HEK293 (cell line): ENCODE data around the gene PRMT7.

Experiments
- CTCF ChIP-seq: fragments of 450-650 bp; formaldehyde crosslinking; IDR thresholded peaks from 2 replicates; pipeline ENCODE4 v1.5.1; 2016; ENCODE audit warnings: missing biosample characterization, missing genetic modification characterization
- SP2 ChIP-seq: fragments of 450-650 bp; formaldehyde crosslinking; IDR thresholded peaks from 2 replicates; pipeline ENCODE4 v1.5.1; 2016; ENCODE audit warnings: missing biosample characterization, missing genetic modification characterization
- ZFP3 ChIP-seq: fragments of 450-650 bp; formaldehyde crosslinking; IDR thresholded peaks from 2 replicates; pipeline ENCODE4 v1.5.1; 2016; ENCODE audit warnings: low read depth, missing biosample characterization, missing genetic modification characterization
- ZNF24 ChIP-seq: fragments of 450-650 bp; formaldehyde crosslinking; IDR thresholded peaks from 2 replicates; pipeline ENCODE4 v1.5.1; 2016; ENCODE audit warnings: missing biosample characterization, missing genetic modification characterization
- ZNF302 ChIP-seq: fragments of 450-650 bp; formaldehyde crosslinking; IDR thresholded peaks from 2 replicates; pipeline ENCODE4 v1.5.1; 2016; ENCODE audit warnings: missing biosample characterization, missing genetic modification characterization, low read depth
- ZNF488 ChIP-seq: fragments of 450-650 bp; formaldehyde crosslinking; IDR thresholded peaks from 2 replicates; pipeline ENCODE4 v1.5.1; 2016; ENCODE audit warnings: missing biosample characterization, missing genetic modification characterization
- ZNF707 ChIP-seq: fragments of 450-650 bp; formaldehyde crosslinking; IDR thresholded peaks from 2 replicates; pipeline ENCODE4 v1.5.1; 2016; ENCODE audit warnings: missing biosample characterization, missing genetic modification characterization
- ZNF830 ChIP-seq: fragments of 450-650 bp; IDR thresholded peaks from 2 replicates; pipeline ENCODE4 v1.5.0; 2018; ENCODE audit warnings: missing biosample characterization, missing genetic modification characterization, low read depth, mild to moderate bottlenecking, moderate library complexity

GRCh38 chr16:68292425-68292824 is 18.4 kb upstream of the PRMT7 start:
- no peak for TF ChIP-seq ZNF488
- no peak for TF ChIP-seq ZFP3 (tag by site-specific recombination)
- no peak for TF ChIP-seq CTCF
- TF ChIP-seq SP2 (tag by site-specific recombination) = no peak
- no peak for TF ChIP-seq ZNF830
- no peak for TF ChIP-seq ZNF24 (tag by site-specific recombination)
- no peak for TF ChIP-seq ZNF707
- no peak for TF ChIP-seq ZNF302
